ENCODE results near the gene KAZN.

- TF ChIP-seq CTCF (IDR thresholded peaks at IDR 0.05): no peak
- no peak for TF ChIP-seq POLR2A (IDR thresholded peaks at IDR 0.05)
These were observed 412.7 kb downstream of the KAZN start for GRCh38 chr1:15011160-15011559.

All from testis (tissue), 2 donors.